ENCODE data around the gene EIF4G3. TPM values are rescaled to one million over a fixed set of nuclear protein-coding genes. Genes with fewer than 3 reads are reported as not detected.

The EIF4G3 gene
- total and polyA plus RNA-seq, 10 of the 15 experiments (the other 5 are each of a cell fraction or from before 2014, with no cell fraction given): 7.4 to 45.1 (median 29.1) TPM

DNA sequence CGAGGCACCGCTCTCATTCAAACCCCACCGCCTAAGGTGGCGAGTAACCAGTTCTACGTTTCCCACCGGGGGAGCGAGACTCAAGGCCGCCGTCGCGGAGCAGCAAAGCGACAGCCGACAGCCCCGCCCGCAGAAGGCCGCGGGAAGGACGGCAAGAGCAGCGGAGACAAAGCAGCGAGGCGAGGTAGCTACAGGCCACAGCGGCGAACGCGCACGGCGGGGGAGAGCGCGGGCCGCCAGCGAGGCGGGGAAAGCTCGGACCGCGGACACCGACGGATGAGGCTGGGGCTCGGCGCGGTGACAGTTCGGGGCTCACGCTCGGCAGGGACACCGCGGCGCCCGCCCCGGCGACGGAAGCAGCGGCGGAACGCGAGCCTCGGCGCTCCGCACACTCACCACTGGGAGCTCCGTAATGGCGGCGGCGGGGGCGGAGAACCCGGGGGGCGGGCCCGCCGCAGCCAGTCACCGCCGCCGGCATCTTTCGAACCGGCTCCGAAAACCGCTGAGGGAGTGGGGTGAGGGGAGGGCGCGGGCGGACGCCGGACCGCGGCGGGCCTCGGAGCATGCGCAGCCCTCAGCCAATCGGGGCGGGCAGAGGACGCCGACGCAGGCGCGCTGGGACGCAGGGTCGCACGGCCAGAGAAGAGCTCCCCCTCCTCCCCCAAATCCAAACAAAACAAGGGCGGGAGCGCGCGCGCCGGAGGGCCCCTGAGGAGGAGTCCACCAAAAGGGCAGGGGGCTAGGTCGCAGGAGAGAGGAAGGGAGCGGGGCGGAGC, 390.3 kb downstream of the EIF4G3 start (continued):
- TF ChIP-seq, protein P1, sequence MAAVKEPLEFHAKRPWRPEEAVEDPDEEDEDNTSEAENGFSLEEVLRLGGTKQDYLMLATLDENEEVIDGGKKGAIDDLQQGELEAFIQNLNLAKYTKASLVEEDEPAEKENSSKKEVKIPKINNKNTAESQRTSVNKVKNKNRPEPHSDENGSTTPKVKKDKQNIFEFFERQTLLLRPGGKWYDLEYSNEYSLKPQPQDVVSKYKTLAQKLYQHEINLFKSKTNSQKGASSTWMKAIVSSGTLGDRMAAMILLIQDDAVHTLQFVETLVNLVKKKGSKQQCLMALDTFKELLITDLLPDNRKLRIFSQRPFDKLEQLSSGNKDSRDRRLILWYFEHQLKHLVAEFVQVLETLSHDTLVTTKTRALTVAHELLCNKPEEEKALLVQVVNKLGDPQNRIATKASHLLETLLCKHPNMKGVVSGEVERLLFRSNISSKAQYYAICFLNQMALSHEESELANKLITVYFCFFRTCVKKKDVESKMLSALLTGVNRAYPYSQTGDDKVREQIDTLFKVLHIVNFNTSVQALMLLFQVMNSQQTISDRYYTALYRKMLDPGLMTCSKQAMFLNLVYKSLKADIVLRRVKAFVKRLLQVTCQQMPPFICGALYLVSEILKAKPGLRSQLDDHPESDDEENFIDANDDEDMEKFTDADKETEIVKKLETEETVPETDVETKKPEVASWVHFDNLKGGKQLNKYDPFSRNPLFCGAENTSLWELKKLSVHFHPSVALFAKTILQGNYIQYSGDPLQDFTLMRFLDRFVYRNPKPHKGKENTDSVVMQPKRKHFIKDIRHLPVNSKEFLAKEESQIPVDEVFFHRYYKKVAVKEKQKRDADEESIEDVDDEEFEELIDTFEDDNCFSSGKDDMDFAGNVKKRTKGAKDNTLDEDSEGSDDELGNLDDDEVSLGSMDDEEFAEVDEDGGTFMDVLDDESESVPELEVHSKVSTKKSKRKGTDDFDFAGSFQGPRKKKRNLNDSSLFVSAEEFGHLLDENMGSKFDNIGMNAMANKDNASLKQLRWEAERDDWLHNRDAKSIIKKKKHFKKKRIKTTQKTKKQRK (IDR thresholded peaks at IDR 0.05; ENCODE audit: low read depth, low read length): no peak
- TF ChIP-seq POLR2AphosphoS2 (IDR thresholded peaks at IDR 0.05; ENCODE audit: low read depth, low read length): no peak; the same call in 1 of the 2 replicates
- no peak for TF ChIP-seq SREBF2 (IDR thresholded peaks at IDR 0.05; ENCODE audit: low read length)
- TF ChIP-seq ZSCAN29 (IDR thresholded peaks at IDR 0.05): 0 out of 2 replicates have a peak, but pooled peaks have one; percentile 27
- TF ChIP-seq, protein P2, sequence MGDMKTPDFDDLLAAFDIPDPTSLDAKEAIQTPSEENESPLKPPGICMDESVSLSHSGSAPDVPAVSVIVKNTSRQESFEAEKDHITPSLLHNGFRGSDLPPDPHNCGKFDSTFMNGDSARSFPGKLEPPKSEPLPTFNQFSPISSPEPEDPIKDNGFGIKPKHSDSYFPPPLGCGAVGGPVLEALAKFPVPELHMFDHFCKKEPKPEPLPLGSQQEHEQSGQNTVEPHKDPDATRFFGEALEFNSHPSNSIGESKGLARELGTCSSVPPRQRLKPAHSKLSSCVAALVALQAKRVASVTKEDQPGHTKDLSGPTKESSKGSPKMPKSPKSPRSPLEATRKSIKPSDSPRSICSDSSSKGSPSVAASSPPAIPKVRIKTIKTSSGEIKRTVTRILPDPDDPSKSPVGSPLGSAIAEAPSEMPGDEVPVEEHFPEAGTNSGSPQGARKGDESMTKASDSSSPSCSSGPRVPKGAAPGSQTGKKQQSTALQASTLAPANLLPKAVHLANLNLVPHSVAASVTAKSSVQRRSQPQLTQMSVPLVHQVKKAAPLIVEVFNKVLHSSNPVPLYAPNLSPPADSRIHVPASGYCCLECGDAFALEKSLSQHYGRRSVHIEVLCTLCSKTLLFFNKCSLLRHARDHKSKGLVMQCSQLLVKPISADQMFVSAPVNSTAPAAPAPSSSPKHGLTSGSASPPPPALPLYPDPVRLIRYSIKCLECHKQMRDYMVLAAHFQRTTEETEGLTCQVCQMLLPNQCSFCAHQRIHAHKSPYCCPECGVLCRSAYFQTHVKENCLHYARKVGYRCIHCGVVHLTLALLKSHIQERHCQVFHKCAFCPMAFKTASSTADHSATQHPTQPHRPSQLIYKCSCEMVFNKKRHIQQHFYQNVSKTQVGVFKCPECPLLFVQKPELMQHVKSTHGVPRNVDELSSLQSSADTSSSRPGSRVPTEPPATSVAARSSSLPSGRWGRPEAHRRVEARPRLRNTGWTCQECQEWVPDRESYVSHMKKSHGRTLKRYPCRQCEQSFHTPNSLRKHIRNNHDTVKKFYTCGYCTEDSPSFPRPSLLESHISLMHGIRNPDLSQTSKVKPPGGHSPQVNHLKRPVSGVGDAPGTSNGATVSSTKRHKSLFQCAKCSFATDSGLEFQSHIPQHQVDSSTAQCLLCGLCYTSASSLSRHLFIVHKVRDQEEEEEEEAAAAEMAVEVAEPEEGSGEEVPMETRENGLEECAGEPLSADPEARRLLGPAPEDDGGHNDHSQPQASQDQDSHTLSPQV (IDR thresholded peaks at IDR 0.05): no peak
- TF ChIP-seq CHD2 (IDR thresholded peaks at IDR 0.05; ENCODE audit: borderline replicate concordance, low read depth, low read length): peak; percentile 70
- no peak for TF ChIP-seq KDM1A (IDR thresholded peaks at IDR 0.05; ENCODE audit: borderline replicate concordance)
- TF ChIP-seq, protein P3, sequence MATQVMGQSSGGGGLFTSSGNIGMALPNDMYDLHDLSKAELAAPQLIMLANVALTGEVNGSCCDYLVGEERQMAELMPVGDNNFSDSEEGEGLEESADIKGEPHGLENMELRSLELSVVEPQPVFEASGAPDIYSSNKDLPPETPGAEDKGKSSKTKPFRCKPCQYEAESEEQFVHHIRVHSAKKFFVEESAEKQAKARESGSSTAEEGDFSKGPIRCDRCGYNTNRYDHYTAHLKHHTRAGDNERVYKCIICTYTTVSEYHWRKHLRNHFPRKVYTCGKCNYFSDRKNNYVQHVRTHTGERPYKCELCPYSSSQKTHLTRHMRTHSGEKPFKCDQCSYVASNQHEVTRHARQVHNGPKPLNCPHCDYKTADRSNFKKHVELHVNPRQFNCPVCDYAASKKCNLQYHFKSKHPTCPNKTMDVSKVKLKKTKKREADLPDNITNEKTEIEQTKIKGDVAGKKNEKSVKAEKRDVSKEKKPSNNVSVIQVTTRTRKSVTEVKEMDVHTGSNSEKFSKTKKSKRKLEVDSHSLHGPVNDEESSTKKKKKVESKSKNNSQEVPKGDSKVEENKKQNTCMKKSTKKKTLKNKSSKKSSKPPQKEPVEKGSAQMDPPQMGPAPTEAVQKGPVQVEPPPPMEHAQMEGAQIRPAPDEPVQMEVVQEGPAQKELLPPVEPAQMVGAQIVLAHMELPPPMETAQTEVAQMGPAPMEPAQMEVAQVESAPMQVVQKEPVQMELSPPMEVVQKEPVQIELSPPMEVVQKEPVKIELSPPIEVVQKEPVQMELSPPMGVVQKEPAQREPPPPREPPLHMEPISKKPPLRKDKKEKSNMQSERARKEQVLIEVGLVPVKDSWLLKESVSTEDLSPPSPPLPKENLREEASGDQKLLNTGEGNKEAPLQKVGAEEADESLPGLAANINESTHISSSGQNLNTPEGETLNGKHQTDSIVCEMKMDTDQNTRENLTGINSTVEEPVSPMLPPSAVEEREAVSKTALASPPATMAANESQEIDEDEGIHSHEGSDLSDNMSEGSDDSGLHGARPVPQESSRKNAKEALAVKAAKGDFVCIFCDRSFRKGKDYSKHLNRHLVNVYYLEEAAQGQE (IDR thresholded peaks at IDR 0.05; ENCODE audit: low read depth, low read length): no peak
- TF ChIP-seq, protein P4, sequence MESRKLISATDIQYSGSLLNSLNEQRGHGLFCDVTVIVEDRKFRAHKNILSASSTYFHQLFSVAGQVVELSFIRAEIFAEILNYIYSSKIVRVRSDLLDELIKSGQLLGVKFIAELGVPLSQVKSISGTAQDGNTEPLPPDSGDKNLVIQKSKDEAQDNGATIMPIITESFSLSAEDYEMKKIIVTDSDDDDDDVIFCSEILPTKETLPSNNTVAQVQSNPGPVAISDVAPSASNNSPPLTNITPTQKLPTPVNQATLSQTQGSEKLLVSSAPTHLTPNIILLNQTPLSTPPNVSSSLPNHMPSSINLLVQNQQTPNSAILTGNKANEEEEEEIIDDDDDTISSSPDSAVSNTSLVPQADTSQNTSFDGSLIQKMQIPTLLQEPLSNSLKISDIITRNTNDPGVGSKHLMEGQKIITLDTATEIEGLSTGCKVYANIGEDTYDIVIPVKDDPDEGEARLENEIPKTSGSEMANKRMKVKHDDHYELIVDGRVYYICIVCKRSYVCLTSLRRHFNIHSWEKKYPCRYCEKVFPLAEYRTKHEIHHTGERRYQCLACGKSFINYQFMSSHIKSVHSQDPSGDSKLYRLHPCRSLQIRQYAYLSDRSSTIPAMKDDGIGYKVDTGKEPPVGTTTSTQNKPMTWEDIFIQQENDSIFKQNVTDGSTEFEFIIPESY (IDR thresholded peaks at IDR 0.05): no peak
- TF ChIP-seq TAF1 (IDR thresholded peaks at IDR 0.05; ENCODE audit: borderline replicate concordance, low read depth, low read length): peak; percentile 67; the same call in 1 of the 2 replicates
- peak; percentile 67 for TF ChIP-seq SIN3A (IDR thresholded peaks at IDR 0.05; ENCODE audit: low read depth, low read length)
- TF ChIP-seq STAT3 (IDR thresholded peaks at IDR 0.05; ENCODE audit: low read depth, low read length): no peak

Measured in GM12878 (cell line).